Peyer's patch (tissue), 4 donors: ENCODE results near the gene SH3PXD2B.

Experiments used
- CTCF ChIP-seq, 6 experiments: fragments of 450-650 bp in 4 of 6; fragments of 200-600 bp in 2 of 6; sonication (generic) in 1 of 6; IDR thresholded peaks; one replicate each; pipeline ENCODE4 v1.5.1; 2017 to 2019; ENCODE audit warnings: antibody characterized with exemption in 6 of 6, mild to moderate bottlenecking in 3 of 6, moderate library complexity in 1 of 6
- POLR2A ChIP-seq, 2 donors: fragments of 450-650 bp; IDR thresholded peaks; one replicate each; pipeline ENCODE4 v1.5.1; 2017; ENCODE audit warnings: antibody characterized with exemption in 2 of 2, mild to moderate bottlenecking in 2 of 2, moderate library complexity in 2 of 2

GRCh38 chr5:172417130-172417841 lies 37.0 kb downstream of the SH3PXD2B start:
- TF ChIP-seq POLR2A (IDR thresholded peaks at IDR 0.05) (no peak), CTCF (IDR thresholded peaks at IDR 0.05) (no peak)
